HG03060 (cell line): Measurements from ENCODE around the gene ABCG4.
"Not testable (repeated sequence)": the region's sequence is repeated elsewhere in the genome, so short reads cannot be mapped to it uniquely, and the experiment has no call there.

ENCODE experiments used
- ATAC-seq: cut with Tn5 transposase; IDR thresholded peaks from one replicate; pipeline ENCODE4 v1.9.1; 2021; ENCODE audit warnings: low read depth, moderate number of reproducible peaks; ENCODE audit not compliant: unreplicated experiment

ABCG4 gene

DNA sequence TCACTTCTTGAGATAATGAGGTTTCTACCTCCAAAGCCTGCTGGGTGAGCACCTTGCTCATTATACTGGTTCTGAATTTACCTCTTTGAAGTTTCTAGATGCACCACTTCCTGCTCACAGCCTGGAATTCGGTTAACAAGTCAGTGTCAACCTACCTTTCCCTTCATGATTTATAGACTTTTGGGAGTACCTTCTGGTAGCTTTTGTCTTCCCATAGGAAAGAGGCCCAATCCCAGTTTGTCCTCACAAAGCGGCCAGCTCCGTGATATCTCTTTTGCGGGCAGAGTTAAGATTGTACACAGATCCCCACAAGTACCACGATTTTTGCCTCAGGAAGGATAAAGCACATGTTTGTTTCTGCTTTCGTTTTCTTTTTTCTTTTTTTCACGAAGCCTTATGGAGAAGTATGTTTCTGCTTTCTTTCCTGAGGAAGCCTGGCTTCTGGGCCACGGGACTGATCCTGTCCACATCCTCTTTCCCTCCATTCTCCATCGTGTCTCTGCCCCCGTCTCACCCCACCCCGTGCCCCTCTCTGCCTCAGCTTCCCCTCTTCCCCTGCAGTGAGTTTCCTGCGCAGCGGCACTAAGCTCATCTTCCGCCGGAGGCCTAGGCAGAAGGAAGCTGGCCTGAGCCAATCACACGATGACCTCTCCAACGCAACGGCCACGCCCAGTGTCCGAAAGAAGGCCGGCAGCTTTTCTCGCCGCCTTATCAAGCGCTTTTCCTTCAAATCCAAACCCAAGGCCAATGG, 33.2 kb upstream of the ABCG4 start:
- no peak for ATAC-seq

DNA sequence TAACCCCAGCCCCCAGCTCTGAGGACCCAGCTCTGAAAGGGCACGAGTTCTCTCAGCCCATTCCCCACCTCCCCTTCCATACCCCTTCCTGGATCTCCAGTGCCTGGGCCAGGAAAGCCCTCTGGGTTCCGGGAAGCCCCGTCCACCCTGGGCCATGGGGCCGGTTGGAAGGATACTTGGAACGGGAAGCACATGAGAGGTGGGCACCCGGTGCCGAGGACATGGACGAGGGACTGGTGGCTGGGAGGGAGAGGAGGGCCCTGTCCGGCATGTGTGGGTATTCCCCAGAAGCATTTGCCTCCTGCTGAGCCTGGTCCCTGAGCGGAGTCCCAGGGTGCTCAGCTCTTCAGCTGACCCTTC, 32.6 kb upstream of the ABCG4 start:
- ATAC-seq: no peak

DNA sequence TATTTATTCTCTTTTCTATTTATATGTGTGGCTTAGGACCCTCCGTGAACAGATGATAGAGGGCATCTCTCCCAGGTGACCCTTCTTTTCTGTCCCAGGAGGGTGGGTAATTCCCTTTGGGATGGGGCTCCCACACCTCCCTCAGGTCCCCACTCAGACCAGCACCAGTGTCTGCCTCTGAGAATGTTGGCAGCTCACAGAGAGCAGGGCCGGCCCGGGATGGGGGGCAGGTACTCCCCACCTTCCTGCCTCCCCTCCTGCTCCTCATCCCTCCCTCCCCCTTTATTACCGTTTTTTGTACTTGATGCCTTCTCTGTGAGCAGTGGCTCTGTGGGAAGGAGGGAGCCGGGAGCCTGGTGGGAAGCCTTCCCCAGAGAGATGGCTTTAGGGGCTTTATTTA, 32.3 kb upstream of the ABCG4 start:
- no peak for ATAC-seq

DNA sequence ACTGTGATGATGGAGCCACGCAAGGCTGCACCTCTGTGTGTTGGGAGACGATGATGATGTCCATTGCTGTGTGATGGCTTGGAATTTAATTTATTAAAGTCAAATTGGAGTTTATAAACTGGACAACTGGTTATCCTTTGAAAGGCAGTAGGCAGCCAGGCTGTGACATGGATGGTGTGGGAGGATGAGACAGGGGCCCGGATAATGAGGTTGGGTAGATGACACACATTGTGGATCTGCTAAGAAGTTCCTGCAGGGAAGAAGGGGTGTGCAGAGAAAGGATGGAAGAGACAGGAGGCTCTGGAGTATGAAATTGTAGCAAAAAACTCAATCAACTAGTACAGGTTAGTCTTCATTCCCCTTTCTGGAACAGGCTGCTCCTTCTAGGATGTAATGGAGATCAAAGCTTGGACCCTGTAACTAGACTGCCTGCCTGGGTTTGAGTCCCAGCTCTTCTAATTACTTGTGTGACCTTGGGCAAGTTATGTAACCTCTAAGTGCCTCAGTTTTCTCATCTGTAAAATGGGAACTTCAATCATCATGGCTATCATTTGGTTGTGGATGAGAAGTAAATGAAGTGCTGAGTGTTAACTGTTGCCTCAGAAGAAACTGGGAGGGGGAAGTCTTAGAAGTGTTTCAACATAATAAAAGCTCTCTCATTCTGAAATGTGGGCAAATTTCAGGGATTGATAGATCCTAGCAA, 31.7 kb upstream of the ABCG4 start:
- ATAC-seq: no peak

DNA sequence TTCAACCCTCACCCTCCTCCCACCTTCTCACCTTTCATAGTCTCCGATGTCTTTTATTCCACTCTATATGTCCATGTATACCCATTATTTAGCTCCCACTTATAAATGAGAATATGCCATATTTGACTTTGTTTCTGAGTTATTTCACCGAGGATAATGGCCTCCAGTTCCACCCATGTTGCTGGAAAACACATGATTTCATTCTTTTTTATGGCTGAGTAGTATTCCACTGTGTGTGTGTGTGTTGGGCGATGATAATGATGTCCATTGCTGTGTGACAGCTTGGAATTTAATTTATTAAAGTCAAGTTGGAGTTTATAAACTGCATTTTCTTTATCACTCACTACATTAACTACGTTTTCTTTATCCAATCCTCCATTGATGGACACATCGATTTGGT, 30.6 kb upstream of the ABCG4 start:
- no peak for ATAC-seq

DNA sequence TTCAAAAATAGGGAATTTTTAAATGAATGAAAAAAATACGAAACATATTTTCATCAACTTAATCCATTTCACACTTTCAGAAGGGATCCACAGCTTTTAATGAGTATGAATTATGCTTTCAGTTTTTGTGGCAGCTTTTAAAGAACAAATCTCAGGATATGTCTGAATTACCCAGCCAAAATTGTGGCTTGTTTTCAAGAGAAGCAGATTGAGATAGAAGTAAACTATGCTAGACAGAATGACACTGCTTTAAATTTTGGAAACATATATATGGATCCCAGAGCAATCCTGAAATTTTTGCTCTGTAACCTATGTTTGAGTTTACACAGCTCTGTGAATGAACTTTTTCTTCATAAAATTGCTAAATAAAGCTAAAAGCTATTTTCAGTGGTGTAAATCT, 29.9 kb upstream of the ABCG4 start:
- ATAC-seq: no peak

DNA sequence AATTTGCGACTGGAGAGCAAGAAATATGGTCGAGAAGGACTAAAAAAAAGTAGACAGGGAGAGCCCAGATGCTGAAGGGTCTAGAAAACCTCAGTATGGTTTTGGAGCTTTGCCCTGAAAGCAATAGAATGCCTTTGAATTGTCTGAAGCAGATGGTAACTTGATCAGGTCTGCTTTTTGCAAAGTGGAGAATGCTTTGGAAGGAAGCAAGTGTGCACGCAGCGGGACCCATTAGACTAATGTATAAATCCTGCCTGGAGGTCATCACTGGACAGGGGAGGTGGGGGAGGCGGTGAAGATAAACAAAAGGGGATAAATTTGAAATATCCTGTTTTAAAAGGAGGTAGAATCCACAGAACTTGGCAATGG, 28.2 kb upstream of the ABCG4 start:
- no peak for ATAC-seq

DNA sequence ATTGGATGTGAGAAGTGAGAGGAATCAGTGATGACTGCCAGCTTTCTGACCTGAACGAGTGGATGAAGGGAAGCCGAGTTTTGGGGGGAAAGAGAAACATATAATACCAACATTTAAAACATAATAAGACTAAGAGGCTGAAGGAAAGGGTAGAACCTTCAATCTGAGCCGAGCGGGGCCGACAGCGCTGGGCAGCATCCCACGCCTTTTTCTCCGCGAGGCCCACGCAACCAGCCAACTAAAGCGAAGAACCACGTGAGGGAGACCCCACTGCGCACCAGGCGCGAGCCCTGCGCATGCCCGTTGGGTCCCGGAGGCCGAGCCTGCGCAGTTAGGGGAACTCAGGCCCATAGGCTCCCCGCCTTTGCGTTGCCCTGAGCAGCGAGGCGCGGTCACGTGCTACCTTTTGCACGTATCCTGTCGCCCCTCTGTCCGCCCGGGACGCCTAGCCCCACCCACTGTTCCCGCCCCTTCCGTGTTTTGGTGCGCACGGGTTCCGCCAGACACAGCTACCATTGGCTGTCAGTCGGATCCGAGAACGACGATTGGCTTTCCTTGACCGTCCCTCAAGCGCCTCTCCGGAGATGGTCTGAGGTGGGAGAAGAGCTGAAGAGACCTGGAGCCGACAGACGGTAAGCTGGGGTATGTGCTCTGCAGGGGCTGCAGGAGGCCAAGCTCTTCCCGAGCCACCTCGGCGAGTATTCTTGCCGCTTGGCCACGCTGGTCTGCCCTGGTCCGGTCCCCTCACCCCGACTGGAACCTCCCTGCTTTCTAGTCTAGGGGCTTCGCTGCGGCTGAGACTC, 27.6 kb upstream of the ABCG4 start, which contains the start of gene HINFP:
TSS of gene HINFP (plus strand) at position 573 of the 803 bp plus-strand sequence. CDS start 5,365 bp downstream, outside the sequence.
- peak; percentile 86 for ATAC-seq

DNA sequence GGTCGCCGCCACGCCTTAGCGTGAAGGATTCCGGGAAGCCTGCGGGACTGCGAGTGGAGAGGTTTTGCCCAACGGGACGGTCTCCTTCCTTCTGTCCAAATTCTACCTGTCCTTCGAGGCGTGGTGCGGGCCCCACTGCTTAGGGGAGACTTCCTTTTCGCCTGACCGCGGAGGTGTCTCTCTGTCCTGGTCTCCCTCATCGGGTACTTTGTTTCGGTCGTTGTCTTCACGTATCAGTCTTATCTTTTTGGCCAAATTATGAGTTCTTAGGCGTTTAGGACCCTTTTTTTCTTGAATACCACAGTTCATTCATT, 27.1 kb upstream of the ABCG4 start:
- ATAC-seq: no peak

DNA sequence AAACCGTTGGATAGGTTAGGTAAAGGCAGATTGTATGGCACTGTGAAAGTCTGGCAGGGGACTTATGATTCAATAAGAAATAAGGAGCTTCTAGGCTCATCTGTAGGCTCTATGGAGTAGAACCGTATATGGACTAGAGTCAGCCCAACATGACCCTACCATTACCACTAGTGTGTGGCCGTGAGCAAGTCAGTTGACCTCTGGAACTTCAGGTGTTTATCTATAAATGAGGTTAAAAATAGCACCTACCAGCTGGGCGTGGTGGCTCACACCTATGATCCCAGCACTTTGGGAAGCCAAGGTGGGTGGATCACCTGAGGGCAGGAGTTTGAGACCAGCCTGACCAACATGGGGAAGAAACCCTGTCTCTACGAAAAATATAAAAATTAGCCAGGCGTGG, 23.0 kb upstream of the ABCG4 start:
- no peak for ATAC-seq

DNA sequence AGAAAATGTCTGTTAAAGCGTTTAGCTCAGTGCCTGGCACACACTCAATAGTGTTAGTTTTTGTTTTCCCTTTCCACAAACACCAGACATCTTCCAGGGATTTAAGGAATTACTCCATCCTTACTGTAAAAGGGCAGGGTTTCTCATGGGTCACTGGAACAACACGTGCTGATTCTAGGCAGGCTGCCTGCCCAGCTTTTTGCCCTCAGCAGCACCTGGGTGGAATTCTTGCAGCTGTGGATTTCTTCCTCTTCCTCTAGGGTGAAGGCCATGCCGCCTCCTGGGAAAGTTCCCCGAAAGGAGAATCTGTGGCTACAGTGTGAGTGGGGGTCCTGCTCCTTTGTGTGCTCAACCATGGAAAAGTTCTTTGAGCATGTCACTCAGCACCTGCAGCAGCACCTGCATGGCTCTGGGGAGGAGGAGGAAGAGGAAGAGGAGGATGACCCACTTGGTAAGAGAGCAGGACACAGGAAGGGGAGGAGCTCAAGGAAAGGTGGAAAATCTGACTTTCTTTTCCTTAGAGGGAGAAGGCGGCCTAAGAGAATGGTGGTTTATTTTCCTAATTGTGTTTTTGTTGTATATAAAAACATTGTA, 22.1 kb upstream of the ABCG4 start:
- ATAC-seq: no peak

DNA sequence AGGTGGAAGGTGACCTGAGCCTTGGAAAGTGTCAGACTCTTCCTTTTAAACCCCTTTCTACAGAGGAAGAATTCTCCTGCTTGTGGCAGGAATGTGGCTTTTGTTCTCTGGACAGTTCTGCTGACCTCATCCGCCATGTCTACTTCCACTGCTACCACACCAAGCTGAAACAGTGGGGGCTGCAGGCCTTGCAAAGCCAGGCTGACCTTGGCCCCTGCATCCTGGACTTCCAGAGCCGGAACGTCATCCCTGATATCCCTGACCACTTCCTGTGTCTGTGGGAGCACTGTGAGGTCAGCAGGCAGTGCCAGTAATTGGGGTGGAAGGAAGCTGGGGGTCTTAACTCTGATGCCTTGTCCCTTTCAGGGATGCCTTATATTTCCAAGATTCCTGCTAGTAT, 18.2 kb upstream of the ABCG4 start:
- no peak for ATAC-seq

DNA sequence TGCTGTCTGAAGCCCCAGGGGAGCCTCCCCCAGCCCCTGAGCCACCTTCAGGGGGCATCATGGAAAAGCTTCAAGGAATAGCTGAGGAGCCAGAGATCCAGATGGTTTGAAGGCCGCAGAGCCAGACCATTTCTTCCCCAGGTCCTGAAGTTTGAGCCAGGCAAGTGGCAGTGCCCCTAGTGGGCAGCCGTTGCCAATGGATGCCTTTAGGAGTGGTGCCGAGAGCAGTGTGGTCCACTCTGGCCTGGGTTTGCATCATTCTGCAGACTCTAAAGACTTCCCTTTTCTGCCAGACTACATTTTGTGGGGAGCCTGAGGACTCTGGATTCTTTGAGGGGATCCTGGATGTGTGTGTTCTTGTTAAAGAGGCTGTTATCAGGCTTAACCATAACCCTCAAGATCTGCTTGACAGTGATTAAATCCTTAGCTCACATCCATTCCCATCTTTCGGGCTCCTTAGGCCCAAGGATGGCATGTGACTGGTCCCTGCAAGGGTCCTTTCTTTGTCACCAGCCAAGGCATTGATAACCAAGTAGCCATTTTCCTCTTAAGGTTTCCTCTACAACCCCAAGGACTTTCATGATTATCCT, 14.4 kb upstream of the ABCG4 start:
- ATAC-seq: no peak

DNA sequence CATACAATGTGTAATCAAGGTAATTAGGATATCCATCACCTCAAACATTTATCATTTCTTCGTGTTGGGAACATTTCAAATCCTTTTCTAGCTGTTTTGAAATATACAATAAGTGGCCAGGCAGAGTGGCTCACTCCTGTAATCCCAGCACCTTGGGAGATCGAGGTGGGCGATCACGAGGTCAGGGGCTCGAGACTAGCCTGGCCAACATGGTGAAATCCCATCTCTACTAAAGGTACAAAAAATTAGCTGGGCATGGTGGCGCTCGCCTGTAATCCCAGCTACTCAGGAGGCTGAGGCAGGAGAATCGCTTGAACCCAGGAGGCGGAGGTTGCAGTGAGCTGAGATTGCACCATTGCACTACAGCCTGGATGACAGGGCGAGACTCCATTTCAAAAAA, 9.6 kb upstream of the ABCG4 start:
- not testable (repeated sequence) for ATAC-seq

DNA sequence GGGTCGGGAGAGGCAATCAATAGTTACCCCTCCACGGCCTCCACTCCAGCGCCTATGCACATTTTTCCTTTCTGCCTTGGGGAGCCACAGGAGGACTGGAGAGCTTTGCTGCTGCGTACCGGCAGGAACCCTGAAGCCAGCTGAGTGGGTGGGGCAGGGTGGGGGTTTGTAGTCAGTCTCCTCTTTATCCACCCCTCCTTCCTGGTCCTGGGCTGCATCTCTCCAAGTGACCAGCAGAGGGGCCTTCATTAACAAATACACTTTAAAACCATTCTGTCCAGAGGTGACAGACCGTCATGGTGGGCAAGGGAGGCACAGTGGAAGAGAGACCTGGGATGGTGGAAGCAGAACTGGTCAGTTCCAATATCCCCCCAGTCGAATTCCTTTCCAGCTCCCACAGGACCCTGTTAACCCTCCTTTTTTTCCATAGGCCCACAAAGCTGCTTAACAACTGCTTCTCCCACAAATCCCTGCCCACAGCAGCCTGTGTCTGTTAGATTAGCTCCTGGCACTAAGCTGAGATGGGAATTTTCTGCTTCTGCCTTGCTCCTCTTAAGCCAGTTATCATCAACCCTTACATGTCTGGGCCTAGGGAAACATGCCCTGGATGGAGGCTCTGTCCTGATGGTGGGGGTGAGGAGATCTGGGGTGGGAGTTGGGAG, 3.9 kb upstream of the ABCG4 start:
- ATAC-seq: no peak

DNA sequence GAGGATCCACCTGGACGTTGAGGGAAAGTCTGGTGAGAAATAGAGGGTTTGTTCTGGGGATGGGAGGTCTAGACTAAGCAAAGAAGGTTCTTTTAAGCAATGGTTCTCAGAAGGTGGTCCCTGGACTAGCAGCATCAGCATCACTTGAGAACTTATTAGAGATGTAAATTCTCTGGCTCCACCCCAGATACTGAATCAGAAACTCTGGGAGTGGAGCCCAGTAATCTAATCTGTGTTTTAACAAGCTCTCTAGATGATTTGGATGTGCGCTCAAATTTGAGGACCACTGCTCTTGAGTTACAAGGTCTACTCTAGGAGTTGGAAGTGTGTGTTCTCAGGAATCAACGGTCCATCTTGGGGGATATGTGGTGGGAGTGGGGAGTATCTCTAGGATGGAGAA, 3.3 kb upstream of the ABCG4 start:
- ATAC-seq: no peak

DNA sequence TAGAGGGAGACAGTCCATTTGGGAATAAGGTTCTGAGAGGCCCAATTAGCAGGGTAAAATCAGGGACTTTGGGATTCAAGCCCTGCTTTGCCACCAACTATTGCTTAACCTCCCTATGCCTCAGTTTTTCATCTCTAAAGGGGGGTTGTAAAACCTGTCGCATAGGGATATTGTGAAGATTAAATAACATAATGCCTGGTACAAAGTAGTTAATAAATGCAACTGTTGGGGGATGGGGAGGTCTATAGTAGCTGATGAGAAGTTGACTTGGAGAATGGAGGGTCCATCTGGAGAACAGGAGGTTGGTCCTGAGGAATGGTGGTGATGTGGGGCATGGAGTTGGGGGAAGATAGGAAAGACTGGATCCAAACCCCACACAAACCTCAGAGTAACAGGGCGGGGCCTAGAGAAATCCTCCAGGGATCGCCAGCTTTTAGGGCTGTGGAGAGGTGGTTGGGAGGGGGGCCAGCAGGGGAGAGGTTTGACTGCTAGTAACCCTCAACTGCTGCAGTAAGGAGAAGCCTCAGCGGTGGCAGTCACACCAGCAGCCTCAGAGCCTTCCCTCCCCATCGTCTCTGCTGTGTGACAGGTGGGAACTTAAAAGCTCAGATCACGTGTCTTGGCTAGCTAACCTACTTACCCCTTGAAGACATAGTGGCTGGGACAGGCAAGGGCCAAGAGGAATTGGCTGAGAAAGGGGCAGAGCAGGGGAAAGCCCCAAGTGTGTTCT, 1.1 kb upstream of the ABCG4 start:
- ATAC-seq: no peak

DNA sequence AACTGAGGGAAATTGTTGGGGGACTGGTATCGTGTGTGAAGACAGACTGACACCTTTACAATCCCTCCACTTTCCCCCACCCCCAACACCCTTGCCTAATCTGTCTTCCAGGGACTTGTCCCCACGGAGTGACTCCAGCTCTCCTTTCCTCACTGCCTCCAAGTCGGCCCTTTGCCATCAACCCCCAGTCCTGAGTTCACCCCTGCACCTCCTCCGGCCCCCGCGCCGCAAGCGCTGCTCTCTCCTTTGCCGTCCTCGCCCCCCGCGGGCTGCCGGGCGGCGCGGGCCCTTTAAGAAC, 183 bp upstream of the ABCG4 start:
- ATAC-seq: no peak

DNA sequence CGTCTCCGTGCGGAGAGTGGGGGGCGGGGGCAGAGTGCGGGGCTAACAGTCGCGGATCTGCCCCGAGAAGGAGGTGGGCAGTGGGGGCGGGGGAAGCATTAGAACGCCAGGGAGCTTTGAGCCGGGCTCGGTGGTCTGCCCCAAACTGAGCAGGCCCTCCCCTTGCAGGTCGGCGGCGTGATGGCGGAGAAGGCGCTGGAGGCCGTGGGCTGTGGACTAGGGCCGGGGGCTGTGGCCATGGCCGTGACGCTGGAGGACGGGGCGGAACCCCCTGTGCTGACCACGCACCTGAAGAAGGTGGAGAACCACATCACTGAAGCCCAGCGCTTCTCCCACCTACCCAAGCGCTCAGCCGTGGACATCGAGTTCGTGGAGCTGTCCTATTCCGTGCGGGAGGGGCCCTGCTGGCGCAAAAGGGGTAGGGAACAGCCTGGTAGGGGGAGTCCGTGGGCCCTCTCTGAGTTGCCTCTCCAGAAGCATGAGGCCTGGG, 979 bp downstream of the ABCG4 start:
- no peak for ATAC-seq

DNA sequence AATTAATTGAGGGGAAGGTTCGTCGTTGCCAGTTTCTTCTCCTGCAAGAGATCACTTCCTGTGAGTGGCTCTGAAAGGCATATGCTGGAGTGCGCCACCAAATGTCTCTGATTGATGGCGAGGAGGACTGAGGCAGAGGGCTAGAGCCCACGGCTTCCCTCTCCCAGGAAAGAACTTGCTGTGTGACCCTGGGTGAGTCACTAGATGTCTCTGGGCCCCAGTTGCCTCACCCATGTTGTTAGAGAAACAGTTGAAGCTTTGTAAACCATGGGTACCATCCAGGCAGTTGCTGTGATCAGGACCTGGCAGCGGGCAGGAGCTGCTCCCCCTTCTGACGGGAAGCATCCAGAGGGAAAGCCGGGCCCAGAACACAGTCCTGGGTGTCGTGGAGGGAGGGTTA, 3.2 kb downstream of the ABCG4 start:
- no peak for ATAC-seq
